MM.1S (cell line): ENCODE measurements around the gene ATG4C.

Source experiments
- DNase-seq: peaks from one replicate; pipeline ENCODE4 v3.0.0-alpha.2; 2015
- H2AFZ ChIP-seq: fragments of 300-600 bp; sonication (generic); 2 replicates; pipeline ENCODE4 v1.6.0; 2016; ENCODE audit warnings: antibody characterized with exemption, low read length
- H3F3A ChIP-seq: fragments of 300-600 bp; sonication (generic); 2 replicates; pipeline ENCODE4 v1.6.1; 2016; ENCODE audit warnings: mild to moderate bottlenecking, antibody characterized with exemption, low read length, moderate library complexity, mixed read lengths; ENCODE audit not compliant: insufficient read depth
- H3K27ac ChIP-seq: fragments of 300-600 bp; sonication (generic); 2 replicates; pipeline ENCODE4 v1.5.1; 2016; ENCODE audit warnings: mild to moderate bottlenecking, low read length
- H3K27me3 ChIP-seq: fragments of 300-600 bp; sonication (generic); replicated peaks from 2 replicates; pipeline ENCODE4 v1.6.0; 2016; ENCODE audit warnings: low read length; ENCODE audit not compliant: insufficient read depth
- H3K36me3 ChIP-seq: fragments of 300-600 bp; sonication (generic); replicated peaks from 2 replicates; pipeline ENCODE4 v1.6.1; 2016; ENCODE audit warnings: mild to moderate bottlenecking, low read length, mixed read lengths; ENCODE audit not compliant: insufficient read depth
- H3K4me1 ChIP-seq: fragments of 300-600 bp; sonication (generic); 2 replicates; pipeline ENCODE4 v1.6.1; 2016; ENCODE audit warnings: low read length, mixed read lengths
- H3K4me2 ChIP-seq: fragments of 300-600 bp; sonication (generic); 2 replicates; pipeline ENCODE4 v1.6.0; 2016; ENCODE audit warnings: low read depth, low read length
- H3K4me3 ChIP-seq: fragments of 300-600 bp; sonication (generic); 2 replicates; pipeline ENCODE4 v1.5.1; 2016; ENCODE audit warnings: low read length, mixed read lengths
- H3K79me2 ChIP-seq: fragments of 300-600 bp; sonication (generic); 2 replicates; pipeline ENCODE4 v1.6.1; 2016; ENCODE audit warnings: mixed run types, low read length, mixed read lengths
- H3K9ac ChIP-seq: fragments of 300-600 bp; sonication (generic); 2 replicates; pipeline ENCODE4 v1.6.1; 2016; ENCODE audit warnings: low read length, mixed read lengths
- H3K9me2 ChIP-seq: fragments of 300-600 bp; sonication (generic); replicated peaks from 2 replicates; pipeline ENCODE4 v1.6.1; 2016; ENCODE audit warnings: mild to moderate bottlenecking, low read length, mixed read lengths; ENCODE audit not compliant: insufficient read depth
- H3K9me3 ChIP-seq: fragments of 300-600 bp; sonication (generic); replicated peaks from 2 replicates; pipeline ENCODE4 v1.6.1; 2016; ENCODE audit warnings: mild to moderate bottlenecking, low read length, mixed read lengths; ENCODE audit not compliant: insufficient read depth
- H4K20me1 ChIP-seq: fragments of 300-600 bp; sonication (generic); 2 replicates; pipeline ENCODE4 v1.6.1; 2016; ENCODE audit warnings: mild to moderate bottlenecking, low read length, moderate library complexity, mixed read lengths; ENCODE audit not compliant: insufficient read depth
- EZH2 ChIP-seq: fragments of 300-600 bp; sonication (generic); optimal IDR thresholded peaks from 2 replicates; pipeline ENCODE3; 2017; ENCODE audit warnings: low read depth, mild to moderate bottlenecking, antibody characterized with exemption, low read length, mixed read lengths
- EZH2phosphoT487 ChIP-seq: fragments of 300-600 bp; sonication (generic); IDR thresholded peaks from 2 replicates; pipeline ENCODE4 v1.6.1; 2018; ENCODE audit warnings: antibody characterized with exemption, low read length
- TF ChIP-seq, protein P1 (sequence below): fragments of 300-600 bp; sonication (generic); IDR thresholded peaks from 2 replicates; pipeline ENCODE4 v1.5.1; 2016; ENCODE audit warnings: antibody characterized with exemption, low read length, mixed read lengths

ATG4C gene

DNA sequence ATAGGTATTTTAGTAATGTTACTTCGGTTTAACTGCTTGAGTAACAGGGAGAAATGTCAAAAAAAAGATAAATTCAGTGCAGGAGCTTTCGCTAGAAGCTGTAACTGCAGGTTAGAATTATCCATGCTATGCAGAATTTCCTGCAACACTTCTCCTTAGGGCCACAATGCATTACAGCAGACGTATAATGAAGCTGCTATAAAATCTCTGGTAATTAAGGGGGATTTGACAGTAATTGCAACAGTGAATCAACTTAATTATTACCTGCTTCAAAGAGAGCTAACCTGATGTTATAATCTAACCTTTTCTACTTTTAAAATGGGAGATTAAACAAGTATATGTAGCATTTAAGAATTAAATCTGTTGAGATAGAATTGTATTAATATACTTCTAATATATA is 92.6 kb downstream of the ATG4C start:
- no peaks in the 10 kb centered on the region for H3F3A ChIP-seq
- H3K4me3 ChIP-seq = no peak overlapping the region
- no peaks in the 10 kb centered on the region for H3K9me2 ChIP-seq
- H3K27me3 ChIP-seq = no peaks in the 10 kb centered on the region
- H3K4me1 ChIP-seq = no peaks in the 10 kb centered on the region
- no peaks in the 10 kb centered on the region for H3K36me3 ChIP-seq
- TF ChIP-seq EZH2phosphoT487 = no peak
- TF ChIP-seq, protein P1, sequence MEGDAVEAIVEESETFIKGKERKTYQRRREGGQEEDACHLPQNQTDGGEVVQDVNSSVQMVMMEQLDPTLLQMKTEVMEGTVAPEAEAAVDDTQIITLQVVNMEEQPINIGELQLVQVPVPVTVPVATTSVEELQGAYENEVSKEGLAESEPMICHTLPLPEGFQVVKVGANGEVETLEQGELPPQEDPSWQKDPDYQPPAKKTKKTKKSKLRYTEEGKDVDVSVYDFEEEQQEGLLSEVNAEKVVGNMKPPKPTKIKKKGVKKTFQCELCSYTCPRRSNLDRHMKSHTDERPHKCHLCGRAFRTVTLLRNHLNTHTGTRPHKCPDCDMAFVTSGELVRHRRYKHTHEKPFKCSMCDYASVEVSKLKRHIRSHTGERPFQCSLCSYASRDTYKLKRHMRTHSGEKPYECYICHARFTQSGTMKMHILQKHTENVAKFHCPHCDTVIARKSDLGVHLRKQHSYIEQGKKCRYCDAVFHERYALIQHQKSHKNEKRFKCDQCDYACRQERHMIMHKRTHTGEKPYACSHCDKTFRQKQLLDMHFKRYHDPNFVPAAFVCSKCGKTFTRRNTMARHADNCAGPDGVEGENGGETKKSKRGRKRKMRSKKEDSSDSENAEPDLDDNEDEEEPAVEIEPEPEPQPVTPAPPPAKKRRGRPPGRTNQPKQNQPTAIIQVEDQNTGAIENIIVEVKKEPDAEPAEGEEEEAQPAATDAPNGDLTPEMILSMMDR = no peak
- no peak for TF ChIP-seq EZH2
- no peak overlapping the region for H3K9ac ChIP-seq
- H3K9me3 ChIP-seq = no peaks in the 10 kb centered on the region
- no peak overlapping the region for H3K4me2 ChIP-seq
- DNase-seq = no peak
- H4K20me1 ChIP-seq = no peaks in the 10 kb centered on the region
- no peaks in the 10 kb centered on the region for H3K79me2 ChIP-seq
- no peak overlapping the region for H2AFZ ChIP-seq
- H3K27ac ChIP-seq = no peak overlapping the region

- no peaks in the 10 kb centered on the region for H3K4me1 ChIP-seq
- H3K27me3 ChIP-seq = no peaks in the 10 kb centered on the region
- H3K9me3 ChIP-seq = no peaks in the 10 kb centered on the region
- H3K36me3 ChIP-seq = no peaks in the 10 kb centered on the region
- no peak overlapping the region for H2AFZ ChIP-seq
- no peak overlapping the region for H3K27ac ChIP-seq
- no peak overlapping the region for H3K4me3 ChIP-seq
- H3K9ac ChIP-seq = no peak overlapping the region
- H3K4me2 ChIP-seq = no peak overlapping the region
- TF ChIP-seq EZH2phosphoT487 = no peak
- no peak for TF ChIP-seq EZH2
- TF ChIP-seq, protein P1 = no peak
- no peaks in the 10 kb centered on the region for H4K20me1 ChIP-seq
- H3K79me2 ChIP-seq = no peaks in the 10 kb centered on the region
- H3F3A ChIP-seq = no peaks in the 10 kb centered on the region
- no peaks in the 10 kb centered on the region for H3K9me2 ChIP-seq
- no peak for DNase-seq
These were observed 93.6 kb downstream of the ATG4C start for GRCh38 chr1:62877579-62877978.

DNA sequence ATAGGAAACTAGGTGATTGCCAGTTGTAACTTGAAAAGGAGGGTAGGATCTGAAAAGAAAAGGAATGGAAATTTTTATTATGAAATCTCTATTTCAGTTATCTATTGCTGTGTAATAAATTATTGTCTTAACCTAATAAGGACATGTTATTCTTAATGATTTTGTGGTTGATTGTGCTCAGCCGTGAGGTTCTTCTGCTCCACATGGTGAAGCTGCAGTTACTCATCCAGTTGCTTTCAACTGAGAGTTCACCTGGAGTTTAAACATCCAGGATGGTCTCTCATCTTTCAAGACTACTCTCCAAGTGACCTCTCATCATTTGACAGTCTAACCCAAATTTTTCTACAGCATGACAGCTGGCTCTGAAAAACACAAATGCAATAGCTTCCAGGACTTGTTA is 96.0 kb downstream of the ATG4C start:
- Histone ChIP-seq H3K9me3 (no peaks in the 10 kb centered on the region), H4K20me1 (no peaks in the 10 kb centered on the region), H3K9me2 (no peaks in the 10 kb centered on the region), H3F3A (no peaks in the 10 kb centered on the region), H3K4me1 (no peaks in the 10 kb centered on the region), H3K9ac (no peak overlapping the region), H2AFZ (no peak overlapping the region), H3K36me3 (no peaks in the 10 kb centered on the region), H3K27me3 (no peaks in the 10 kb centered on the region), H3K79me2 (no peaks in the 10 kb centered on the region), H3K4me3 (no peak overlapping the region), H3K27ac (no peak overlapping the region), H3K4me2 (no peak overlapping the region)
- TF ChIP-seq EZH2phosphoT487 (no peak), EZH2 (no peak)
- TF ChIP-seq, protein P1 = no peak
- DNase-seq = no peak
